ENCODE results near the gene MARVELD2.

DNA sequence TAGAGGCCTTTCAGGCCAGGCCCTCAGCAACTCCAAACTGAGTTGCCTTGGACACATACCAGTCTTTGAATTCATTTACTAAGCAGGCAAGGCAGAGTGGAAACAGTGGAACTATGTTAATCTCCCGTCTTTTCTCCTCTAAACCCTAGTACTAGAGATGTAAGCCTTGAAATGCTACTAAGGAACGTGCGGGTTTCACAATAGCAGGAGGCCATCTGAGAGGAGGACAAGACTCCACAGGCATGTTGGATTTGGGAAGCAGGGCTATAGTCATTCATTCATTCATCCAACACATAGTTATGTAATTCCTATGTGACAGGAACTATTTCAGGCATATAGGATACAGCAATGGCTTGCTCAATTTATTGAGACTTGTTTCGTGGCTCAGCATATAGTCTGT lies 74.3 kb downstream of the MARVELD2 start:
- TF ChIP-seq ZNF23 (tag by site-specific recombination; IDR thresholded peaks at IDR 0.05; ENCODE audit: borderline replicate concordance) (no peak), BCL11A (tag by site-specific recombination; IDR thresholded peaks at IDR 0.05; ENCODE audit: low read depth) (no peak), ZBTB21 (tag by site-specific recombination; IDR thresholded peaks at IDR 0.05) (no peak), ZNF530 (tag by site-specific recombination; IDR thresholded peaks at IDR 0.05; ENCODE audit: low read depth) (no peak)
- TF ChIP-seq, protein P1, sequence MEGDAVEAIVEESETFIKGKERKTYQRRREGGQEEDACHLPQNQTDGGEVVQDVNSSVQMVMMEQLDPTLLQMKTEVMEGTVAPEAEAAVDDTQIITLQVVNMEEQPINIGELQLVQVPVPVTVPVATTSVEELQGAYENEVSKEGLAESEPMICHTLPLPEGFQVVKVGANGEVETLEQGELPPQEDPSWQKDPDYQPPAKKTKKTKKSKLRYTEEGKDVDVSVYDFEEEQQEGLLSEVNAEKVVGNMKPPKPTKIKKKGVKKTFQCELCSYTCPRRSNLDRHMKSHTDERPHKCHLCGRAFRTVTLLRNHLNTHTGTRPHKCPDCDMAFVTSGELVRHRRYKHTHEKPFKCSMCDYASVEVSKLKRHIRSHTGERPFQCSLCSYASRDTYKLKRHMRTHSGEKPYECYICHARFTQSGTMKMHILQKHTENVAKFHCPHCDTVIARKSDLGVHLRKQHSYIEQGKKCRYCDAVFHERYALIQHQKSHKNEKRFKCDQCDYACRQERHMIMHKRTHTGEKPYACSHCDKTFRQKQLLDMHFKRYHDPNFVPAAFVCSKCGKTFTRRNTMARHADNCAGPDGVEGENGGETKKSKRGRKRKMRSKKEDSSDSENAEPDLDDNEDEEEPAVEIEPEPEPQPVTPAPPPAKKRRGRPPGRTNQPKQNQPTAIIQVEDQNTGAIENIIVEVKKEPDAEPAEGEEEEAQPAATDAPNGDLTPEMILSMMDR (tag by site-specific recombination; IDR thresholded peaks at IDR 0.05), result no peak
- TF ChIP-seq, protein P2, sequence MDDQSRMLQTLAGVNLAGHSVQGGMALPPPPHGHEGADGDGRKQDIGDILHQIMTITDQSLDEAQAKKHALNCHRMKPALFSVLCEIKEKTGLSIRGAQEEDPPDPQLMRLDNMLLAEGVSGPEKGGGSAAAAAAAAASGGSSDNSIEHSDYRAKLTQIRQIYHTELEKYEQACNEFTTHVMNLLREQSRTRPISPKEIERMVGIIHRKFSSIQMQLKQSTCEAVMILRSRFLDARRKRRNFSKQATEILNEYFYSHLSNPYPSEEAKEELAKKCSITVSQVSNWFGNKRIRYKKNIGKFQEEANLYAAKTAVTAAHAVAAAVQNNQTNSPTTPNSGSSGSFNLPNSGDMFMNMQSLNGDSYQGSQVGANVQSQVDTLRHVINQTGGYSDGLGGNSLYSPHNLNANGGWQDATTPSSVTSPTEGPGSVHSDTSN (CRISPR knock-in tag; IDR thresholded peaks at IDR 0.05), result no peak

Measured in HEK293 (cell line).